ENCODE measurements around the gene AGPAT3.

DNA sequence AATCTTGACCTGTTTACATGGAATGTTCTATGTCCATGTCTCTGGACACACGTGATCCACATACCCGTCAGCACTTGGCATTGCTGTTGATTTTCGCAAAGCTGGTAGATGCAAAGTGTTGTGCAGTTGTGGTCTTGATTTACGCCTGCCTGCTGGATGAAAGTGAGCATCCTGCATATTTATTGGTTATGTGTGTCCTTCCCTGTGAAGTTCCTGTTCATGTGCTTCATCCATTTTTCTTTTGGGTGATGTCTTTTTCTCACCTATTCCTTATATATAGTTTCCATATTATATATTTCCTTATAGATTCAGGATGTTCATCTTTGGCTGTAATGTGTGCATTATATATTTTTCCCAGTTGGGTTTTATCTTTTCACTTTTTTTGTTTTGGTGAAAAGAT is 6.5 kb downstream of the AGPAT3 start:
- TF ChIP-seq, protein P1, sequence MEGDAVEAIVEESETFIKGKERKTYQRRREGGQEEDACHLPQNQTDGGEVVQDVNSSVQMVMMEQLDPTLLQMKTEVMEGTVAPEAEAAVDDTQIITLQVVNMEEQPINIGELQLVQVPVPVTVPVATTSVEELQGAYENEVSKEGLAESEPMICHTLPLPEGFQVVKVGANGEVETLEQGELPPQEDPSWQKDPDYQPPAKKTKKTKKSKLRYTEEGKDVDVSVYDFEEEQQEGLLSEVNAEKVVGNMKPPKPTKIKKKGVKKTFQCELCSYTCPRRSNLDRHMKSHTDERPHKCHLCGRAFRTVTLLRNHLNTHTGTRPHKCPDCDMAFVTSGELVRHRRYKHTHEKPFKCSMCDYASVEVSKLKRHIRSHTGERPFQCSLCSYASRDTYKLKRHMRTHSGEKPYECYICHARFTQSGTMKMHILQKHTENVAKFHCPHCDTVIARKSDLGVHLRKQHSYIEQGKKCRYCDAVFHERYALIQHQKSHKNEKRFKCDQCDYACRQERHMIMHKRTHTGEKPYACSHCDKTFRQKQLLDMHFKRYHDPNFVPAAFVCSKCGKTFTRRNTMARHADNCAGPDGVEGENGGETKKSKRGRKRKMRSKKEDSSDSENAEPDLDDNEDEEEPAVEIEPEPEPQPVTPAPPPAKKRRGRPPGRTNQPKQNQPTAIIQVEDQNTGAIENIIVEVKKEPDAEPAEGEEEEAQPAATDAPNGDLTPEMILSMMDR (IDR thresholded peaks at IDR 0.05) = no peak
- TF ChIP-seq POLR2AphosphoS5 (IDR thresholded peaks at IDR 0.05) = no peak
- TF ChIP-seq EP300 (IDR thresholded peaks at IDR 0.05) = no peak

Measured in upper lobe of left lung (tissue), 4 donors.